ENCODE results near the gene ITGB2. TPM values are rescaled to one million over a fixed set of nuclear protein-coding genes. Genes with fewer than 3 reads are reported as not detected.

Gene ITGB2
- total RNA-seq, 1 experiment from 2014 or later: 1.5 TPM

DNA sequence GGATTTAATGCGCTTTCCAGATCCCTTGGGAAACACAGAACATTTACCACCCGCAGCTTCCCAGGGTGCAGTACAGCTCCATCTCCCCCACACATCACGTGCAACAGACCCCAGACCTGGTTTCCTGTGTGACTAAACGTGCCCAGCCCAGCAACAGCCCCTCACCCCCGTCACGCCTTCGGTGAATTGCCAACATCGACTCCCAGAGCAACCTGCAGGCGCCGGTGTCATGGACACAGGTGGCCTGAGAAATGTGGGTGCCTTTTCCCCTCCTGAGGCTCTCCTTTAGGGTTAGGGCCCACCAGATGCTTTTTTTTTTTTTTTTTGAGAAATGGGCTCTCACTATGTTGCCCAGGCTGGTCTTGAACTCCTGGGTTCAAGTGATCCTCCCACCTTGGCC lies 78.6 kb downstream of the ITGB2 start:
- TF ChIP-seq RAD21 (IDR thresholded peaks at IDR 0.05; ENCODE audit: low read depth) (no peak), EZH2 (IDR thresholded peaks at IDR 0.05) (no peak), JUND (IDR thresholded peaks at IDR 0.05) (no peak), EGR1 (IDR thresholded peaks at IDR 0.05; ENCODE audit: low read depth) (no peak), CEBPB (IDR thresholded peaks at IDR 0.05; ENCODE audit: low read depth) (no peak), POLR2AphosphoS5 (IDR thresholded peaks at IDR 0.05; ENCODE audit: low read depth, low read length) (no peak), SIN3A (IDR thresholded peaks at IDR 0.05; ENCODE audit: low read depth) (no peak), CBX3 (IDR thresholded peaks at IDR 0.05; ENCODE audit: low read depth) (no peak), FOSL1 (IDR thresholded peaks at IDR 0.05; ENCODE audit: low read depth) (no peak), EZH2phosphoT487 (IDR thresholded peaks at IDR 0.05; ENCODE audit: borderline replicate concordance) (no peak), TCF7L2 (IDR thresholded peaks at IDR 0.05; ENCODE audit: borderline replicate concordance, extremely low read depth, insufficient read depth, insufficient read length) (no peak), ELF1 (IDR thresholded peaks at IDR 0.05; ENCODE audit: borderline replicate concordance, low read depth) (no peak), ZFX (IDR thresholded peaks at IDR 0.05) (no peak), YY1 (IDR thresholded peaks at IDR 0.05; ENCODE audit: extremely low read depth, insufficient replicate concordance, low read depth, low read length) (no peak), SRF (IDR thresholded peaks at IDR 0.05; ENCODE audit: low read depth) (no peak)
- TF ChIP-seq, protein P1, sequence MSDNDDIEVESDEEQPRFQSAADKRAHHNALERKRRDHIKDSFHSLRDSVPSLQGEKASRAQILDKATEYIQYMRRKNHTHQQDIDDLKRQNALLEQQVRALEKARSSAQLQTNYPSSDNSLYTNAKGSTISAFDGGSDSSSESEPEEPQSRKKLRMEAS (IDR thresholded peaks at IDR 0.05): no peak
- TF ChIP-seq, protein P2, sequence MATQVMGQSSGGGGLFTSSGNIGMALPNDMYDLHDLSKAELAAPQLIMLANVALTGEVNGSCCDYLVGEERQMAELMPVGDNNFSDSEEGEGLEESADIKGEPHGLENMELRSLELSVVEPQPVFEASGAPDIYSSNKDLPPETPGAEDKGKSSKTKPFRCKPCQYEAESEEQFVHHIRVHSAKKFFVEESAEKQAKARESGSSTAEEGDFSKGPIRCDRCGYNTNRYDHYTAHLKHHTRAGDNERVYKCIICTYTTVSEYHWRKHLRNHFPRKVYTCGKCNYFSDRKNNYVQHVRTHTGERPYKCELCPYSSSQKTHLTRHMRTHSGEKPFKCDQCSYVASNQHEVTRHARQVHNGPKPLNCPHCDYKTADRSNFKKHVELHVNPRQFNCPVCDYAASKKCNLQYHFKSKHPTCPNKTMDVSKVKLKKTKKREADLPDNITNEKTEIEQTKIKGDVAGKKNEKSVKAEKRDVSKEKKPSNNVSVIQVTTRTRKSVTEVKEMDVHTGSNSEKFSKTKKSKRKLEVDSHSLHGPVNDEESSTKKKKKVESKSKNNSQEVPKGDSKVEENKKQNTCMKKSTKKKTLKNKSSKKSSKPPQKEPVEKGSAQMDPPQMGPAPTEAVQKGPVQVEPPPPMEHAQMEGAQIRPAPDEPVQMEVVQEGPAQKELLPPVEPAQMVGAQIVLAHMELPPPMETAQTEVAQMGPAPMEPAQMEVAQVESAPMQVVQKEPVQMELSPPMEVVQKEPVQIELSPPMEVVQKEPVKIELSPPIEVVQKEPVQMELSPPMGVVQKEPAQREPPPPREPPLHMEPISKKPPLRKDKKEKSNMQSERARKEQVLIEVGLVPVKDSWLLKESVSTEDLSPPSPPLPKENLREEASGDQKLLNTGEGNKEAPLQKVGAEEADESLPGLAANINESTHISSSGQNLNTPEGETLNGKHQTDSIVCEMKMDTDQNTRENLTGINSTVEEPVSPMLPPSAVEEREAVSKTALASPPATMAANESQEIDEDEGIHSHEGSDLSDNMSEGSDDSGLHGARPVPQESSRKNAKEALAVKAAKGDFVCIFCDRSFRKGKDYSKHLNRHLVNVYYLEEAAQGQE (IDR thresholded peaks at IDR 0.05; ENCODE audit: low read depth): no peak
- TF ChIP-seq, protein P3, sequence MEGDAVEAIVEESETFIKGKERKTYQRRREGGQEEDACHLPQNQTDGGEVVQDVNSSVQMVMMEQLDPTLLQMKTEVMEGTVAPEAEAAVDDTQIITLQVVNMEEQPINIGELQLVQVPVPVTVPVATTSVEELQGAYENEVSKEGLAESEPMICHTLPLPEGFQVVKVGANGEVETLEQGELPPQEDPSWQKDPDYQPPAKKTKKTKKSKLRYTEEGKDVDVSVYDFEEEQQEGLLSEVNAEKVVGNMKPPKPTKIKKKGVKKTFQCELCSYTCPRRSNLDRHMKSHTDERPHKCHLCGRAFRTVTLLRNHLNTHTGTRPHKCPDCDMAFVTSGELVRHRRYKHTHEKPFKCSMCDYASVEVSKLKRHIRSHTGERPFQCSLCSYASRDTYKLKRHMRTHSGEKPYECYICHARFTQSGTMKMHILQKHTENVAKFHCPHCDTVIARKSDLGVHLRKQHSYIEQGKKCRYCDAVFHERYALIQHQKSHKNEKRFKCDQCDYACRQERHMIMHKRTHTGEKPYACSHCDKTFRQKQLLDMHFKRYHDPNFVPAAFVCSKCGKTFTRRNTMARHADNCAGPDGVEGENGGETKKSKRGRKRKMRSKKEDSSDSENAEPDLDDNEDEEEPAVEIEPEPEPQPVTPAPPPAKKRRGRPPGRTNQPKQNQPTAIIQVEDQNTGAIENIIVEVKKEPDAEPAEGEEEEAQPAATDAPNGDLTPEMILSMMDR (IDR thresholded peaks at IDR 0.05 in 2 of 3, conservative IDR thresholded peaks at IDR 0.05 in 1 of 3; ENCODE audit: borderline replicate concordance in 1 of 3, insufficient read depth in 1 of 3, low read depth in 2 of 3, low read length in 2 of 3): no peak
- TF ChIP-seq, protein P4, sequence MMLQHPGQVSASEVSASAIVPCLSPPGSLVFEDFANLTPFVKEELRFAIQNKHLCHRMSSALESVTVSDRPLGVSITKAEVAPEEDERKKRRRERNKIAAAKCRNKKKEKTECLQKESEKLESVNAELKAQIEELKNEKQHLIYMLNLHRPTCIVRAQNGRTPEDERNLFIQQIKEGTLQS (IDR thresholded peaks at IDR 0.05): no peak
- Histone ChIP-seq H3K9ac (ENCODE audit: low read length) (no peak overlapping the region), H3K27me3 (ENCODE audit: insufficient read depth, low read length) (no peaks in the 10 kb centered on the region), H4K20me1 (ENCODE audit: insufficient read depth) (no peaks in the 10 kb centered on the region), H3K79me2 (ENCODE audit: insufficient read depth, low read length) (no peaks in the 10 kb centered on the region), H3K4me1 (ENCODE audit: control insufficient read depth in 1 of 2, insufficient read depth in 2 of 2, low read length in 2 of 2) (peaks cover 10 to 20% of the 10 kb centered on the region in 2 experiments; a peak in 3 of 4 replicates), H3K9me3 (ENCODE audit: control insufficient read depth in 1 of 2, insufficient read depth in 1 of 2, low read depth in 1 of 2, low read length in 2 of 2) (no peaks in the 10 kb centered on the region), H3K4me2 (ENCODE audit: low read length) (no peak overlapping the region), H2AFZ (ENCODE audit: low read depth, low read length, poor library complexity, severe bottlenecking) (no peak overlapping the region), H3K9me2 (ENCODE audit: insufficient read depth) (no peaks in the 10 kb centered on the region), H3K4me3 (replicated peaks in 1 of 2; ENCODE audit: low read depth in 1 of 2, low read length in 2 of 2) (no peak overlapping the region), H3K27ac (ENCODE audit: low read depth, low read length) (no peak overlapping the region), H3K36me3 (ENCODE audit: control insufficient read depth in 1 of 2, insufficient read depth in 2 of 2, low read length in 2 of 2) (no peaks in the 10 kb centered on the region)
- no peak for DNase-seq (ENCODE audit: low read depth, low spot score)
- CTCF ChIA-PET: no interaction called here
- no TSS peak for BruUV-seq (replicated peaks)
- RAD21 ChIA-PET (ENCODE audit: low non-redundant PET in 1 of 2, low total read pairs in 2 of 2, uncharacterized antibody in 2 of 2, unreplicated experiment in 2 of 2): no interaction called here
- no peak for ATAC-seq
- POLR2A ChIA-PET: no interaction called here
- intact Hi-C loops (cut with micrococcal nuclease): no loop called here
